Astrocyte (in vitro differentiated cells and primary cell): ENCODE data around the gene TUFT1. TPM values are rescaled to one million over a fixed set of nuclear protein-coding genes. Genes with fewer than 3 reads are reported as not detected.

Experiments
- DNase-seq: peaks from one replicate; pipeline ENCODE4 v3.0.0-alpha.2; 2010; ENCODE audit warnings: low read depth
- FAIRE-seq: peaks from 2 replicates; lab custom pipeline; 2011; peaks lifted over from hg19 to GRCh38; lab: Jason Lieb, UNC
- H2AFZ ChIP-seq: 2 replicates; pipeline ENCODE4 v1.6.0; 2012; ENCODE audit warnings: low read depth, low read length, inconsistent platforms
- H3K27ac ChIP-seq: 2 replicates; pipeline ENCODE4 v1.5.1; 2011; ENCODE audit warnings: low read depth, low read length, inconsistent platforms
- H3K27me3 ChIP-seq: 2 replicates; pipeline ENCODE4 v1.6.0; 2011; ENCODE audit warnings: low read length, inconsistent platforms; ENCODE audit not compliant: insufficient read depth
- H3K36me3 ChIP-seq: 2 replicates; pipeline ENCODE4 v1.5.1; 2011; ENCODE audit warnings: low read length, inconsistent platforms; ENCODE audit not compliant: insufficient read depth
- H3K4me1 ChIP-seq: 2 replicates; pipeline ENCODE4 v1.5.1; 2011; ENCODE audit warnings: low read length, inconsistent platforms; ENCODE audit not compliant: insufficient read depth
- H3K4me2 ChIP-seq: 2 replicates; pipeline ENCODE4 v1.6.0; 2012; ENCODE audit warnings: low read length, inconsistent platforms
- H3K4me3 ChIP-seq: 2 replicates; pipeline ENCODE4 v1.5.1; 2011; ENCODE audit warnings: low read depth, mild to moderate bottlenecking, low read length, inconsistent platforms; ENCODE audit not compliant: insufficient read depth
- H3K79me2 ChIP-seq: 2 replicates; pipeline ENCODE4 v1.6.0; 2012; ENCODE audit warnings: mild to moderate bottlenecking, low read length, inconsistent platforms; ENCODE audit not compliant: insufficient read depth
- H3K9ac ChIP-seq: 2 replicates; pipeline ENCODE4 v1.6.0; 2012; ENCODE audit warnings: mild to moderate bottlenecking, low read length, inconsistent platforms
- H3K9me3 ChIP-seq: 2 replicates; pipeline ENCODE4 v1.5.1; 2012; ENCODE audit warnings: low read depth, mild to moderate bottlenecking, low read length, inconsistent platforms; ENCODE audit not compliant: insufficient read depth
- H4K20me1 ChIP-seq: 2 replicates; pipeline ENCODE4 v1.6.0; 2012; ENCODE audit warnings: low read length, inconsistent platforms; ENCODE audit not compliant: insufficient read depth
- H3K27ac Mint-ChIP-seq: one replicate; pipeline ENCODE4 v1.8.0; 2021; ENCODE audit warnings: mild to moderate bottlenecking, mixed read lengths; ENCODE audit not compliant: unreplicated experiment
- H3K27me3 Mint-ChIP-seq: one replicate; pipeline ENCODE4 v1.8.0; 2021; ENCODE audit warnings: low read depth, mixed read lengths; ENCODE audit not compliant: unreplicated experiment
- H3K36me3 Mint-ChIP-seq: one replicate; pipeline ENCODE4 v1.8.0; 2021; ENCODE audit warnings: low read depth, mixed read lengths; ENCODE audit not compliant: unreplicated experiment
- H3K4me1 Mint-ChIP-seq: one replicate; pipeline ENCODE4 v1.8.0; 2021; ENCODE audit warnings: low read depth, mixed read lengths; ENCODE audit not compliant: unreplicated experiment
- H3K4me3 Mint-ChIP-seq: one replicate; pipeline ENCODE4 v1.8.0; 2021; ENCODE audit warnings: mild to moderate bottlenecking, moderate library complexity, mixed read lengths; ENCODE audit not compliant: unreplicated experiment
- H3K9me3 Mint-ChIP-seq: one replicate; pipeline ENCODE4 v1.8.0; 2021; ENCODE audit warnings: mild to moderate bottlenecking, mixed read lengths; ENCODE audit not compliant: unreplicated experiment
- CTCF ChIP-seq: IDR thresholded peaks from 2 replicates; pipeline ENCODE4 v1.5.1; 2011; ENCODE audit warnings: low read depth, mild to moderate bottlenecking, inconsistent platforms, low read length, moderate library complexity; ENCODE audit not compliant: insufficient read depth
- EZH2 ChIP-seq: IDR thresholded peaks from 2 replicates; pipeline ENCODE4 v1.6.1; 2012; ENCODE audit warnings: mild to moderate bottlenecking, low read length, inconsistent platforms; ENCODE audit not compliant: insufficient read depth
- total RNA-seq: library from RNA; stranded (reverse); gene quantifications from 2 replicates; pipeline ENCODE4 v1.2.1, GENCODE V29; 2021

Gene TUFT1
- total RNA-seq, 1 donor from 2014 or later: 90.6 TPM

- Mint-ChIP-seq H3K9me3 (peaks cover 2% of the 10 kb centered on the region), H3K4me1 (peaks cover 23% of the 10 kb centered on the region), H3K27me3 (peaks cover 12% of the 10 kb centered on the region), H3K36me3 (no peaks in the 10 kb centered on the region), H3K4me3 (no peak overlapping the region), H3K27ac (no peak overlapping the region)
- Histone ChIP-seq H3K27me3 (peaks cover 12% of the 10 kb centered on the region), H3K36me3 (no peaks in the 10 kb centered on the region), H3K79me2 (no peaks in the 10 kb centered on the region), H4K20me1 (no peaks in the 10 kb centered on the region), H3K9ac (no peak overlapping the region), H3K27ac (no peak overlapping the region), H2AFZ (no peak overlapping the region), H3K9me3 (no peaks in the 10 kb centered on the region), H3K4me3 (no peak overlapping the region), H3K4me2 (no peak overlapping the region), H3K4me1 (peaks cover 21% of the 10 kb centered on the region)
- FAIRE-seq: no peak
- DNase-seq: no peak
- TF ChIP-seq EZH2 (no peak), CTCF (no peak)
Measured at GRCh38 chr1:151508833-151509232, 31.3 kb upstream of the TUFT1 start.

- H3K4me3 Mint-ChIP-seq: no peak overlapping the region
- Histone ChIP-seq H2AFZ (no peak overlapping the region), H3K4me1 (peaks cover 17% of the 10 kb centered on the region), H4K20me1 (no peaks in the 10 kb centered on the region), H3K9ac (no peak overlapping the region), H3K4me3 (no peak overlapping the region), H3K9me3 (no peaks in the 10 kb centered on the region), H3K4me2 (no peak overlapping the region), H3K27me3 (peaks cover 12% of the 10 kb centered on the region), H3K27ac (no peak overlapping the region), H3K36me3 (no peaks in the 10 kb centered on the region), H3K79me2 (no peaks in the 10 kb centered on the region)
- DNase-seq: no peak
- peaks cover 12% of the 10 kb centered on the region for H3K27me3 Mint-ChIP-seq
- peaks cover 2% of the 10 kb centered on the region for H3K9me3 Mint-ChIP-seq
- no peak for FAIRE-seq
- no peak overlapping the region for H3K27ac Mint-ChIP-seq
- no peaks in the 10 kb centered on the region for H3K36me3 Mint-ChIP-seq
- H3K4me1 Mint-ChIP-seq: peaks cover 23% of the 10 kb centered on the region
- TF ChIP-seq CTCF: no peak
Measured at GRCh38 chr1:151509350-151510019, 30.6 kb upstream of the TUFT1 start.

- H3K27me3 Mint-ChIP-seq: peaks cover 12% of the 10 kb centered on the region
- no peak overlapping the region for H3K27ac Mint-ChIP-seq
- peaks cover 24% of the 10 kb centered on the region for H3K4me1 Mint-ChIP-seq
- Histone ChIP-seq H3K27me3 (peaks cover 12% of the 10 kb centered on the region), H3K27ac (no peak overlapping the region), H3K9ac (no peak overlapping the region), H4K20me1 (no peaks in the 10 kb centered on the region), H3K4me2 (peak overlapping the region; percentile 95), H3K4me3 (no peak overlapping the region), H3K9me3 (no peaks in the 10 kb centered on the region), H3K36me3 (no peaks in the 10 kb centered on the region), H3K79me2 (no peaks in the 10 kb centered on the region), H3K4me1 (peaks cover 17% of the 10 kb centered on the region), H2AFZ (no peak overlapping the region)
- peaks cover 2% of the 10 kb centered on the region for H3K9me3 Mint-ChIP-seq
- TF ChIP-seq EZH2: no peak
- no peak for TF ChIP-seq CTCF
- no peaks in the 10 kb centered on the region for H3K36me3 Mint-ChIP-seq
- no peak for DNase-seq
- no peak for FAIRE-seq
- H3K4me3 Mint-ChIP-seq: peak overlapping the region; percentile 66
Measured at GRCh38 chr1:151510020-151510405, 30.1 kb upstream of the TUFT1 start.
